NT2/D1 (cell line): ENCODE data around the gene OR14I1.

Source experiments
- DNase-seq: peaks from one replicate; pipeline ENCODE4 v3.0.0-alpha.2; 2011; ENCODE audit warnings: low read depth, low spot score
- H3K27me3 ChIP-seq: 2 replicates; pipeline ENCODE4 v1.6.0; 2011; ENCODE audit warnings: mild to moderate bottlenecking; ENCODE audit not compliant: insufficient read length, insufficient read depth
- H3K36me3 ChIP-seq: 2 replicates; pipeline ENCODE4 v1.6.1; 2011; ENCODE audit warnings: mild to moderate bottlenecking, low read length, mixed read lengths; ENCODE audit not compliant: insufficient read depth, insufficient read length
- H3K4me1 ChIP-seq: 2 replicates; pipeline ENCODE4 v1.5.1; 2011; ENCODE audit not compliant: insufficient read depth, insufficient read length
- H3K4me3 ChIP-seq: 2 replicates; pipeline ENCODE4 v1.5.1; 2011; ENCODE audit warnings: low read depth; ENCODE audit not compliant: insufficient read length
- H3K9ac ChIP-seq: 2 replicates; pipeline ENCODE4 v1.6.0; 2011; ENCODE audit warnings: low read depth; ENCODE audit not compliant: insufficient read length
- H3K9me3 ChIP-seq: 2 replicates; pipeline ENCODE4 v1.5.1; 2011; ENCODE audit warnings: mild to moderate bottlenecking, low read length; ENCODE audit not compliant: insufficient read depth
- SUZ12 ChIP-seq: IDR thresholded peaks from 2 replicates; pipeline ENCODE4 v1.6.1; 2011; ENCODE audit not compliant: insufficient read length, insufficient read depth; ENCODE audit errors: extremely low read depth
- YY1 ChIP-seq: IDR thresholded peaks from 2 replicates; pipeline ENCODE4 v1.6.1; 2011; ENCODE audit not compliant: insufficient read length, insufficient read depth
- ZNF274 ChIP-seq: IDR thresholded peaks from 2 replicates; pipeline ENCODE4 v1.6.1; 2011; ENCODE audit warnings: mild to moderate bottlenecking, low read depth, low read length

OR14I1 gene

GRCh38 chr1:248737457-248737856 lies 34.9 kb upstream of the OR14I1 start:
- no peak overlapping the region for H3K4me3 ChIP-seq
- H3K9ac ChIP-seq = no peak overlapping the region
- H3K27me3 ChIP-seq = no peaks in the 10 kb centered on the region
- no peak for DNase-seq
- no peaks in the 10 kb centered on the region for H3K4me1 ChIP-seq
- no peaks in the 10 kb centered on the region for H3K36me3 ChIP-seq
- TF ChIP-seq ZNF274 = no peak
- TF ChIP-seq YY1 = no peak
- TF ChIP-seq SUZ12 = no peak
- H3K9me3 ChIP-seq = no peaks in the 10 kb centered on the region; the same call in 1 of the 2 replicates

- Histone ChIP-seq H3K4me3 (no peak overlapping the region), H3K4me1 (no peaks in the 10 kb centered on the region), H3K9ac (no peak overlapping the region), H3K27me3 (no peaks in the 10 kb centered on the region), H3K36me3 (no peaks in the 10 kb centered on the region), H3K9me3 (no peaks in the 10 kb centered on the region; the same call in 1 of the 2 replicates)
- no peak for TF ChIP-seq SUZ12
- TF ChIP-seq ZNF274 = no peak
- DNase-seq = no peak
Observed at GRCh38 chr1:248736977-248737376, 34.4 kb upstream of the OR14I1 start.

- peak; percentile 36 for DNase-seq
- H3K4me1 ChIP-seq = no peaks in the 10 kb centered on the region
- TF ChIP-seq ZNF274 (no peak), YY1 (no peak), SUZ12 (no peak)
- H3K9ac ChIP-seq = no peak overlapping the region
- H3K9me3 ChIP-seq = no peaks in the 10 kb centered on the region; the same call in 1 of the 2 replicates
- no peaks in the 10 kb centered on the region for H3K36me3 ChIP-seq
- H3K27me3 ChIP-seq = no peaks in the 10 kb centered on the region
- no peak overlapping the region for H3K4me3 ChIP-seq
Observed at GRCh38 chr1:248733566-248733965, 31.0 kb upstream of the OR14I1 start.

- Histone ChIP-seq H3K4me1 (no peaks in the 10 kb centered on the region), H3K9ac (no peak overlapping the region), H3K4me3 (no peak overlapping the region), H3K27me3 (no peaks in the 10 kb centered on the region), H3K36me3 (no peaks in the 10 kb centered on the region), H3K9me3 (no peaks in the 10 kb centered on the region; the same call in 1 of the 2 replicates)
- no peak for DNase-seq
- no peak for TF ChIP-seq YY1
- no peak for TF ChIP-seq ZNF274
- TF ChIP-seq SUZ12 = no peak
Observed at GRCh38 chr1:248730507-248731335, 28.2 kb upstream of the OR14I1 start.

- TF ChIP-seq SUZ12 (no peak), YY1 (no peak), ZNF274 (no peak)
- H3K27me3 ChIP-seq = no peaks in the 10 kb centered on the region
- no peaks in the 10 kb centered on the region for H3K36me3 ChIP-seq
- no peak overlapping the region for H3K9ac ChIP-seq
- no peaks in the 10 kb centered on the region for H3K4me1 ChIP-seq
- H3K4me3 ChIP-seq = no peak overlapping the region
- peaks cover 42% of the 10 kb centered on the region for H3K9me3 ChIP-seq
- DNase-seq = no peak
Observed at GRCh38 chr1:248714248-248714647, 11.7 kb upstream of the OR14I1 start.

- Histone ChIP-seq H3K9ac (no peak overlapping the region), H3K9me3 (peaks cover 36% of the 10 kb centered on the region), H3K4me3 (no peak overlapping the region), H3K36me3 (no peaks in the 10 kb centered on the region), H3K4me1 (no peaks in the 10 kb centered on the region), H3K27me3 (no peaks in the 10 kb centered on the region)
- TF ChIP-seq ZNF274 (no peak), YY1 (no peak), SUZ12 (no peak)
- no peak for DNase-seq
Observed at GRCh38 chr1:248710305-248710900, 7.8 kb upstream of the OR14I1 start.

GRCh38 chr1:248704606-248705005 lies 2.0 kb upstream of the OR14I1 start:
- Histone ChIP-seq H3K36me3 (no peaks in the 10 kb centered on the region), H3K9me3 (peaks cover 17% of the 10 kb centered on the region; the same call in 1 of the 2 replicates), H3K27me3 (no peaks in the 10 kb centered on the region), H3K4me1 (no peaks in the 10 kb centered on the region), H3K4me3 (no peak overlapping the region), H3K9ac (no peak overlapping the region)
- DNase-seq = no peak
- no peak for TF ChIP-seq SUZ12
- no peak for TF ChIP-seq YY1
- TF ChIP-seq ZNF274 = no peak
